K562 (cell line): ENCODE data around the gene ERICH2. TPM values are rescaled to one million over a fixed set of nuclear protein-coding genes. Genes with fewer than 3 reads are reported as not detected.

Experiments used
- ARHGAP35 ChIP-seq: fragments of 450-650 bp; IDR thresholded peaks from 2 replicates; pipeline ENCODE4 v1.6.1; 2018; ENCODE audit not compliant: partially characterized antibody
- CTCF ChIP-seq, 3 experiments: IDR thresholded peaks in 2 of 3; conservative IDR thresholded peaks in 1 of 3; 2 replicates each; pipeline ENCODE4 v1.5.1; 2011 to 2012; ENCODE audit warnings: low read length in 3 of 3, mild to moderate bottlenecking in 3 of 3, control low read depth in 2 of 3, improper control_type of control experiment in 1 of 3, inconsistent platforms in 1 of 3, low read depth in 1 of 3, mixed read lengths in 1 of 3, moderate library complexity in 1 of 3; ENCODE audit not compliant: insufficient read depth in 2 of 3
- HNRNPL ChIP-seq: fragments of 200-400 bp; formaldehyde crosslinking; IDR thresholded peaks from 2 replicates; pipeline ENCODE4 v1.6.1; 2017; ENCODE audit warnings: low read depth, mild to moderate bottlenecking, low read length
- MCM3 ChIP-seq: fragments of 450-650 bp; IDR thresholded peaks from 2 replicates; pipeline ENCODE4 v1.6.1; 2016
- MYC ChIP-seq, 2 experiments: fragments of 250-450 bp in 1 of 2; sonication (Bioruptor Pico) in 1 of 2; IDR thresholded peaks; 2 replicates each; pipeline versions ENCODE4 v1.5.1 to v1.6.1; 2012 to 2021; ENCODE audit warnings: low read depth in 2 of 2, borderline replicate concordance in 1 of 2, improper control_type of control experiment in 1 of 2, low read length in 1 of 2, mild to moderate bottlenecking in 1 of 2, moderate library complexity in 1 of 2
- NKRF ChIP-seq: fragments of 450-650 bp; IDR thresholded peaks from 2 replicates; pipeline ENCODE4 v1.6.1; 2016; ENCODE audit warnings: borderline replicate concordance
- NR1H2 ChIP-seq: sonication (generic); formaldehyde crosslinking; IDR thresholded peaks from 2 replicates; pipeline ENCODE4 v1.4.0; 2020; ENCODE audit warnings: mild to moderate bottlenecking, missing genetic modification reagents
- TEAD1 ChIP-seq, 2 experiments: fragments of 450-650 bp in 1 of 2; sonication (generic) in 1 of 2; formaldehyde crosslinking; IDR thresholded peaks; 2 replicates each; pipeline versions ENCODE4 v1.4.0 to v1.8.0; 2020 to 2022; ENCODE audit warnings: mild to moderate bottlenecking in 2 of 2, missing genetic modification reagents in 1 of 2
- TRIM24 ChIP-seq, 2 experiments: fragments of 450-650 bp; IDR thresholded peaks; 2 replicates each; pipeline ENCODE4 v1.6.1; 2016
- XRCC4 ChIP-seq: IDR thresholded peaks from one replicate; pipeline ENCODE4 v1.6.1; 2011; ENCODE audit not compliant: insufficient read depth, insufficient read length; ENCODE audit errors: extremely low read depth
- ZBTB43 ChIP-seq: sonication (generic); formaldehyde crosslinking; IDR thresholded peaks from 2 replicates; pipeline ENCODE4 v1.8.0; 2023; ENCODE audit warnings: mild to moderate bottlenecking, missing genetic modification reagents
- ZNF184 ChIP-seq: sonication (generic); formaldehyde crosslinking; IDR thresholded peaks from 2 replicates; pipeline ENCODE4 v1.5.0; 2020; ENCODE audit warnings: missing genetic modification reagents
- ZNF212 ChIP-seq: fragments of 450-650 bp; formaldehyde crosslinking; IDR thresholded peaks from 2 replicates; pipeline ENCODE4 v1.4.0; 2020; ENCODE audit warnings: mild to moderate bottlenecking
- ZNF263 ChIP-seq: sonication (generic); formaldehyde crosslinking; IDR thresholded peaks from 2 replicates; pipeline ENCODE4 v1.8.0; 2022; ENCODE audit warnings: mild to moderate bottlenecking, missing genetic modification reagents, borderline replicate concordance
- ZNF717 ChIP-seq: fragments of 250-450 bp; sonication (Bioruptor Pico); IDR thresholded peaks from 2 replicates; pipeline ENCODE4 v1.5.0; 2021
- ZNF76 ChIP-seq: fragments of 250-450 bp; sonication (Bioruptor Pico); IDR thresholded peaks from 2 replicates; pipeline ENCODE4 v1.4.0; 2020; ENCODE audit warnings: mild to moderate bottlenecking, moderate library complexity, borderline replicate concordance
- ZNF830 ChIP-seq: fragments of 250-450 bp; sonication (Bioruptor Pico); IDR thresholded peaks from 2 replicates; pipeline ENCODE4 v1.5.0; 2021; ENCODE audit warnings: mild to moderate bottlenecking
- polyA plus RNA-seq, 8 experiments: library from polyadenylated mRNA; depleted of rRNA in 4 of 8; stranded (reverse) in 5 of 8; unstranded in 3 of 8; fragments of >200 nt; fragmentation: Nextera tagmentation in 2 of 8; fragmentation: Illumina TruSeq in 1 of 8; extraction: Ambion mirVana in 2 of 8; extraction: Trizol in 1 of 8; gene quantifications; 2 replicates each; pipeline versions ENCODE4 v1.2.1 to v1.2.3, GENCODE V29; 2011 to 2014; ENCODE audit warnings: inconsistent platforms in 1 of 8, missing spikeins in 1 of 8
- total RNA-seq, 7 experiments: library from RNA; depleted of rRNA in 6 of 7; stranded (reverse); fragments of >200 nt in 6 of 7; fragmentation: Illumina TruSeq in 2 of 7; extraction: Trizol in 2 of 7; gene quantifications; 2 replicates each; pipeline versions ENCODE4 v1.2.1 to v1.2.3, GENCODE V29; 2011 to 2021; ENCODE audit warnings: low replicate concordance in 1 of 7

The ERICH2 gene
- total and polyA plus RNA-seq, 9 of the 15 experiments (the other 6 are each of a cell fraction or from before 2014, with no cell fraction given): 0.85 to 2.4 (median 1.6) TPM

DNA sequence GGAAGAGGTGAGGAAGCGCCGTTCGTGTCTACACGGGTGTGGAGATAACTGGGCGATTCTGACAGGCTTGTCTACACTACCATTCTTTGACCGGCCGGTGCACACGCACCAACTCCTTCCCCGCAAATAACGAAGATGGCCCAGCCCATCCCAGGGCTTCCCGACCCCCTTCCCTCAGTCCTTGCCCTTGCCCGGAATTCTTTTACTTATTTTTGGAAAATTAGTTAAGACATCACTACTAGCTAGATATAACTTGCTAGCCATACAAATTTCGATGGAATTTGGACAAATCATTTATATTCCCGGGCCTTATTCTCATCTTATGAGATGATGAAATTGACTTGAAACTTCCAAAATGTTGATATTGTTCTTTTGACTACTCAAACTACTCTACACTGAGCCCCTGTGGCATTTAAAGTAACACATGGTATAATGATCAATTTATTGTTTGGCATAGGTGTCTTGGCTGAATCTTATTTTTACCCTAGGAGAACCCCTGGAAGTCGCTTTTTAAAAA, 1.3 kb downstream of the ERICH2 start (continued):
- TF ChIP-seq ZBTB43 (no peak), ZNF184 (CRISPR knock-in tag) (no peak), ZNF830 (CRISPR knock-in tag) (no peak), HNRNPL (no peak), MYC (IDR thresholded peaks at IDR 0.05; ENCODE audit: low read depth, low read length) (peak; percentile 73; the same call in 1 of the 2 replicates), MYC (CRISPR knock-in tag; IDR thresholded peaks at IDR 0.05; ENCODE audit: borderline replicate concordance, low read depth) (no peak), NR1H2 (CRISPR knock-in tag) (peak; percentile 46; the same call in 1 of the 2 replicates), NKRF (peak; percentile 14), ZNF212 (CRISPR knock-in tag) (no peak), XRCC4 (no peak), ZNF76 (CRISPR knock-in tag) (no peak), TEAD1 (CRISPR knock-in tag; IDR thresholded peaks at IDR 0.05) (no peak), ARHGAP35 (no peak), MCM3 (no peak), TRIM24 (IDR thresholded peaks at IDR 0.05) (0 out of 4 replicates have a peak, but pooled peaks of 1 of the 2 experiments have one; percentile 6), CTCF (IDR thresholded peaks at IDR 0.05 in 2 of 3, conservative IDR thresholded peaks at IDR 0.05 in 1 of 3; ENCODE audit: insufficient read depth in 2 of 3, low read depth in 1 of 3, low read length in 3 of 3) (no peak), ZNF263 (no peak), ZNF717 (CRISPR knock-in tag) (no peak)
